Measurements from ENCODE around the gene COPS2. TPM values are rescaled to one million over a fixed set of nuclear protein-coding genes. Genes with fewer than 3 reads are reported as not detected.

Gene COPS2
- total RNA-seq, 1 donor from 2014 or later = 40.7 TPM

DNA sequence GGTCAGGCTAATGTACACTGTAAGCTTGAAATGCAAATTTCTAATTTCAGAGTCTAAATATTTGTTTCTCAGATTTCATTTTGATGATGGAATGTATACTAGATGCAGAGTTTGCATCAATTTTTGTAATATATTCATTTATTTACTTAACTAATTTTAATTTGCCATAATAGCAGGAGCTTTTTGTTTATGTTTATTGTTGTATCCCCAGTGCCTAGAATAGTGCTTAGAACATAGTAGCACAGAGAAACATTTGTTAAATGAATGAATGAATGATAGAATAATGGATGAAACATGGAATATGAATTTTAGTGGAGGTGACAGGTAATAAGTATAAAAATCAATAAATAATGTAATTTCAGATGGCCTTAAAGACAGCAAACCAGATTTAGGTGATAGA lies 9.5 kb upstream of the COPS2 start:
- no peak overlapping the region for H3K4me3 ChIP-seq (ENCODE audit: low read length in 3 of 3)
- H3K9me3 ChIP-seq (ENCODE audit: control insufficient read depth in 3 of 3, low read length in 3 of 3) = no peaks in the 10 kb centered on the region
- H3K4me1 ChIP-seq (ENCODE audit: control insufficient read depth in 3 of 3, insufficient read depth in 3 of 3, low read length in 3 of 3) = peaks cover 0 to 3% (median 2%) of the 10 kb centered on the region in 3 donors
- H3K9ac ChIP-seq (ENCODE audit: low read depth in 1 of 3, low read length in 3 of 3) = no peak overlapping the region
- peaks cover 0 to 6% (median 3%) of the 10 kb centered on the region in 3 donors for H3K36me3 ChIP-seq (ENCODE audit: control insufficient read depth in 3 of 3, insufficient read depth in 3 of 3, low read length in 3 of 3)
- no peaks in the 10 kb centered on the region for H3K27me3 ChIP-seq (ENCODE audit: control insufficient read depth in 3 of 3, insufficient read depth in 3 of 3, low read length in 3 of 3)
- H3K27ac ChIP-seq (ENCODE audit: low read depth, low read length) = no peak overlapping the region

DNA sequence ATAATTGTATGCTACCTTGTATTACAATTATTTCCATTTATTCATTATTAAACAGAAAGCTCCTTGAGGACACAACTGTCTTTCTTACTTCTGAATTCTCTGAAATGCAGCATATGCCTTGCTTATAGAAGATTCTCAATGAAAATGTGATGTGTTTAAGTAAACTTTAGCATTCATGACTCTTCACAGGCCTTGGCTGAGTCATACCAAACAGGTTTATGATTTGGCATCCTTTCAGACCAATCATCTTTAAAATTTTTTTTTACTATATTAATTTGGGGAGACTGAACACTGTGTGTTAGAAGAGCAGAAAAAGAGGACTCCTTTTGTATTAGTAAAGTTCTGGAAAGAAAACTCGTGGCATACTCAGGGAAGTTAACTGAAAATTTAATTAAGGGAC lies 8.3 kb upstream of the COPS2 start:
- no peaks in the 10 kb centered on the region for H3K9me3 ChIP-seq (ENCODE audit: control insufficient read depth in 3 of 3, low read length in 3 of 3)
- peaks cover 0 to 6% (median 3%) of the 10 kb centered on the region in 3 donors for H3K36me3 ChIP-seq (ENCODE audit: control insufficient read depth in 3 of 3, insufficient read depth in 3 of 3, low read length in 3 of 3)
- no peak overlapping the region for H3K9ac ChIP-seq (ENCODE audit: low read depth in 1 of 3, low read length in 3 of 3)
- no peaks in the 10 kb centered on the region for H3K27me3 ChIP-seq (ENCODE audit: control insufficient read depth in 3 of 3, insufficient read depth in 3 of 3, low read length in 3 of 3)
- no peak overlapping the region for H3K27ac ChIP-seq (ENCODE audit: low read depth, low read length)
- H3K4me1 ChIP-seq (ENCODE audit: control insufficient read depth in 3 of 3, insufficient read depth in 3 of 3, low read length in 3 of 3) = no peaks in the 10 kb centered on the region
- no peak overlapping the region for H3K4me3 ChIP-seq (ENCODE audit: low read length in 3 of 3)

DNA sequence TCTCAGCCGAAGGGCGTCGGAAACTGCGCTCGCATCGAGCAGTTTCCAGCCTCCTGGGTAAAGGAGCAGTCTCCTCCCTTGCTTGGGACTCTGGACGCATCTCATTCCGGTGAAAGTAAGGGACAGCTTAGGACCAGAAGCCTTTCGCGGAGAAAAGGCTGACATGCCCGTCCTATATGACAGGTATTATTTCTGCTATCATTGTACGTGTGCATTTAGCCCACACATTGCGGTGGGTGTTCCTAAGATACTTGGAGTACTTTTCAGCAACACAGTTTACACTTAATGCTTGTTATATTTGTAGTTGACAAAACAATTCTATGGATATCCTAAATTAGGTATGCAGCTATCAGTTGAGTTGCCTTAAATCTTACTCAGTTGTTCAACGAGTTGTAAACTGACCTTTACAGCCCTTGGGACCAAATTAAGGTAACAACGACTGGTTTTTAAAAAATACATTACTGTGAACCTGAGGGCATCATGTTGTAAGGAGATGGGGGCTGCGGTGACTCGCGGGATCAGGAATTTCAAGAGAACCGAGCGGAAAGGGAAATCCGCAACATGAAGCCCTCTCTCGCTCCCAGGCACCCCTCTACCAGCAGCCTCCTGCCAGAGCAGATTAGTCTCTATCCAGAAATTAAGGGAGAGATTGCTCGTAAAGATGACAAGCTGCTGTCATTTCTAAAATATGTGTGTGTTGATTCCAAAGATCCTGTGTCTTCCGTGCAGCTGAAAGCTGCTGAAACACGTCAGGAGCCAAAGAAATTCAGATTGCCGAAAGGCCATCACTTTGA lies 632 bp upstream of the COPS2 start:
- H3K4me1 ChIP-seq (ENCODE audit: control insufficient read depth in 3 of 3, insufficient read depth in 3 of 3, low read length in 3 of 3) = peaks cover 6 to 23% (median 19%) of the 10 kb centered on the region in 3 donors

DNA sequence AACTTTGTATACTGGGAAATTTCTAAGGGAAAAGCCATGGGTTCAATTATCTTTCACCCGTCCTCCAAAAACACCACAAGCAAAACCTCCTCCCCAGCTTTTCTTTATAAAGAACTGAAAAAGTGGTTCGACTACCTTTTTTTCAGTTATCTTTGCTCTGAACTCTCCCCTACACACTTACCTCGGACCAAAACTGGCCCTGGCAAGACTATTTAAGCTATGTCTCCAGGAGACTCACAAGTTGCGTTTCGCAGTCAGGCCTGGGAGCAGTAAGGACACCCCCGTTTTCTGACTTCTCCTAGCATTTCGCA lies 645 bp downstream of the COPS2 start:
- peak overlapping the region; percentile 96 to 98 (median 97) for H3K9ac ChIP-seq (ENCODE audit: low read depth in 1 of 3, low read length in 3 of 3)
- no peaks in the 10 kb centered on the region for H3K27me3 ChIP-seq (ENCODE audit: control insufficient read depth in 3 of 3, insufficient read depth in 3 of 3, low read length in 3 of 3)
- H3K9me3 ChIP-seq (ENCODE audit: control insufficient read depth in 3 of 3, low read length in 3 of 3) = no peaks in the 10 kb centered on the region
- H3K27ac ChIP-seq (ENCODE audit: low read depth, low read length) = peak overlapping the region; percentile 93
- peaks cover 6 to 23% (median 19%) of the 10 kb centered on the region in 3 donors for H3K4me1 ChIP-seq (ENCODE audit: control insufficient read depth in 3 of 3, insufficient read depth in 3 of 3, low read length in 3 of 3)
- no peaks in the 10 kb centered on the region for H3K36me3 ChIP-seq (ENCODE audit: control insufficient read depth in 3 of 3, insufficient read depth in 3 of 3, low read length in 3 of 3)
- H3K4me3 ChIP-seq (ENCODE audit: low read length in 3 of 3) = peak overlapping the region; percentile 80 to 100 (median 94)

More for the DNA sequence above, 632 bp upstream of the COPS2 start:
- no peaks in the 10 kb centered on the region for H3K36me3 ChIP-seq (ENCODE audit: control insufficient read depth in 3 of 3, insufficient read depth in 3 of 3, low read length in 3 of 3)
- H3K27me3 ChIP-seq (ENCODE audit: control insufficient read depth in 3 of 3, insufficient read depth in 3 of 3, low read length in 3 of 3) = no peaks in the 10 kb centered on the region
- H3K4me3 ChIP-seq (ENCODE audit: low read length in 3 of 3) = peak overlapping the region; percentile 80 to 100 (median 94)
- peak overlapping the region; percentile 32 for H3K27ac ChIP-seq (ENCODE audit: low read depth, low read length)
- H3K9ac ChIP-seq (ENCODE audit: low read depth in 1 of 3, low read length in 3 of 3) = peak overlapping the region; percentile 88 to 98 (median 97)
- H3K9me3 ChIP-seq (ENCODE audit: control insufficient read depth in 3 of 3, low read length in 3 of 3) = no peaks in the 10 kb centered on the region

DNA sequence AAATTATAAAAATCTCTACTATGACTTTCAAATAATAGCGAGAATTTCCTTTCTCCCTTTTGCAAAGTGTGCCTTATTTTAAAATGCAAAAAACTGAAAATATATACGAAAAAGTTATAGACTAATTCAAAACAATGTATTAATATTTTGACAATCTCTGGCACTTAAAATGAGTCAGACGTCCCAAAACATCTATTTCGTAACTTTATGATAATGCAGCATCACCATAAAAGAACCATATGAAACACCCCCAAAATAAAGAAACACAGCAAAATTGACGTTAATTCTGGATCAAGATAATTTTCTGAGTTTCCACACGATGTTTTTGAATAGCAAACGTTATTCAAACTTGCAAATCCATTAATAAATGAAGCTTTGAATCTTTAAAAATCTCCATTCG lies 1.0 kb downstream of the COPS2 start:
- Histone ChIP-seq H3K27me3 (ENCODE audit: control insufficient read depth in 3 of 3, insufficient read depth in 3 of 3, low read length in 3 of 3) (no peaks in the 10 kb centered on the region), H3K4me1 (ENCODE audit: control insufficient read depth in 3 of 3, insufficient read depth in 3 of 3, low read length in 3 of 3) (peaks cover 6 to 23% (median 19%) of the 10 kb centered on the region in 3 donors), H3K9ac (ENCODE audit: low read depth in 1 of 3, low read length in 3 of 3) (peak overlapping the region; percentile 96 to 98 (median 97)), H3K9me3 (ENCODE audit: control insufficient read depth in 3 of 3, low read length in 3 of 3) (no peaks in the 10 kb centered on the region), H3K36me3 (ENCODE audit: control insufficient read depth in 3 of 3, insufficient read depth in 3 of 3, low read length in 3 of 3) (no peaks in the 10 kb centered on the region), H3K4me3 (ENCODE audit: low read length in 3 of 3) (peak overlapping the region; percentile 80 to 100 (median 94)), H3K27ac (ENCODE audit: low read depth, low read length) (peak overlapping the region; percentile 93)

DNA sequence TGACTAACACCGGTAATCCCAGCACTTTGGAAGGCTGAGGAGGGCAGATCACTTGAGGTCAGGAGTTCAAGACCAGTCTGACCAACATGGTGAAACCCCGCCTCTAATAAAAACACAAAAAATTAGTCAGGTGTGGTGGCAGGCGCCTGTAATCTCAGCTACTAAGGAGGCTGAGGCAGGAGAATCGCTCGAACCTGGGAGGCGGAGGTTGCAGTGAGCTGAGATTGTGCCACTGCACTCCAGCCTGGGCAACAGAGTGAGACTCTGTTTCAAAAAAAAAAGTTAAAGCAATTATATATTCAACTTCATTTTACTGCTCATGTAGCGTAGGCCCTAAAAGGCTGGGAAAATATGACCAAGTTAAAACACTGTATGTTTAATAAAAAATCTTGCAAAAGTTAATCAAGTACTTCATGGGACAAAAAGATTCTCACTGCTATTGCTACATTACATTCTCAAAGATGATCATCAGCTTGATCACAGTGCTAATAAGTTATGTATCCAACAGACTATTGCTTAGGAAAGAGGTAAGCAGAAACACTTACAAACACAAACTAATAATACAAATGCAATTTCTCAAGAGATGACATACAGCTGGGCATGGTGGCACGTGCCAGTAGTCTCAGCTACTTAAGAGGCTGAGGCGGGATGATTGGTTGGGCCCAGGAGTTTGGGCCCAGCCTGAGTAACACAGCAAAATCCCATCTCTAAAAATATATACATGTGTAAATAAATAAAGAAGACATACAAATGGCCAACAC lies 2.7 kb downstream of the COPS2 start:
- no peaks in the 10 kb centered on the region for H3K9me3 ChIP-seq (ENCODE audit: control insufficient read depth in 3 of 3, low read length in 3 of 3)
- no peak overlapping the region for H3K27ac ChIP-seq (ENCODE audit: low read depth, low read length)
- no peaks in the 10 kb centered on the region for H3K36me3 ChIP-seq (ENCODE audit: control insufficient read depth in 3 of 3, insufficient read depth in 3 of 3, low read length in 3 of 3)
- H3K4me3 ChIP-seq (ENCODE audit: low read length in 3 of 3) = no peak overlapping the region
- peaks cover 6 to 23% (median 16%) of the 10 kb centered on the region in 3 donors for H3K4me1 ChIP-seq (ENCODE audit: control insufficient read depth in 3 of 3, insufficient read depth in 3 of 3, low read length in 3 of 3)
- no peaks in the 10 kb centered on the region for H3K27me3 ChIP-seq (ENCODE audit: control insufficient read depth in 3 of 3, insufficient read depth in 3 of 3, low read length in 3 of 3)
- no peak overlapping the region for H3K9ac ChIP-seq (ENCODE audit: low read depth in 1 of 3, low read length in 3 of 3)

DNA sequence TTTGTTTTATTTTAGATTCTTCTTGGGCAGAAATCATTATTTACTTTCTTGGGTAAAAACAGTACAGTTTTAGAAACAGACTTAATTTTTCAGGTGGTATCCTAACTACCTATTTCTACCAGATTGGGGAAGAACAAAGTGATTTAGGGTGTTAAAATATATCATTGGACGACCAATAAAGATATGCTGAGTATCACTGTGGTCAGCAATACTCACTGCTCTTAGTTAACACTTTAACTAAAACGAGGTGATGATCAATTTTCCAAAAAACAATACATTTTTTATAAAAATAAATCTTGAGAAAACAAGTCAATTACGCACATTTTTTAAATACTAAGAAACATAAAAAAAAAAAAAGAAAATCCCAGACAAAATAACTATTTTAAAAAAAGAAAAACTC lies 3.6 kb downstream of the COPS2 start:
- Histone ChIP-seq H3K9ac (ENCODE audit: low read depth in 1 of 3, low read length in 3 of 3) (no peak overlapping the region), H3K4me1 (ENCODE audit: control insufficient read depth in 3 of 3, insufficient read depth in 3 of 3, low read length in 3 of 3) (peaks cover 6 to 21% (median 13%) of the 10 kb centered on the region in 3 donors), H3K27me3 (ENCODE audit: control insufficient read depth in 3 of 3, insufficient read depth in 3 of 3, low read length in 3 of 3) (no peaks in the 10 kb centered on the region), H3K27ac (ENCODE audit: low read depth, low read length) (no peak overlapping the region), H3K9me3 (ENCODE audit: control insufficient read depth in 3 of 3, low read length in 3 of 3) (no peaks in the 10 kb centered on the region), H3K36me3 (ENCODE audit: control insufficient read depth in 3 of 3, insufficient read depth in 3 of 3, low read length in 3 of 3) (no peaks in the 10 kb centered on the region), H3K4me3 (ENCODE audit: low read length in 3 of 3) (no peak overlapping the region)

DNA sequence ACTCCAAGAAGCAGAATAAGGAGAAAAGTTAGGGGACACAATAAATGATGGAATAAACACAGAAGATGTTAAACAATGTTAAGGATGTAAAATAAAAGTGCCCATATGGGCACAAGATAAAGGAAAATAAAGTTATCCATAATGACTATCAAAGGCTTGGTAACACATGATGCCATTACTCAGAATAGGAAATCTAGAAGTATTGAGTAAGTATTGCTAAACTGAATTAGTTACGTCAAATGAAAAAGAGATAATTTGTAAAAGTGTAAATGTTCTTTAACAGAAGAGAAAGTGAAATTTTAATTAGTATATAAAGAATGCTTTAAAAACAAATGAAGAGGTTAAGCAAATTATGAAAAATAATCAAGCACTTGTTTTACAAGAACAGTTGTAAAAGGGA lies 6.7 kb downstream of the COPS2 start:
- Histone ChIP-seq H3K9ac (ENCODE audit: low read depth in 1 of 3, low read length in 3 of 3) (no peak overlapping the region), H3K27me3 (ENCODE audit: control insufficient read depth in 3 of 3, insufficient read depth in 3 of 3, low read length in 3 of 3) (no peaks in the 10 kb centered on the region), H3K9me3 (ENCODE audit: control insufficient read depth in 3 of 3, low read length in 3 of 3) (no peaks in the 10 kb centered on the region), H3K4me1 (ENCODE audit: control insufficient read depth in 3 of 3, insufficient read depth in 3 of 3, low read length in 3 of 3) (peaks cover 3 to 4% (median 4%) of the 10 kb centered on the region in 3 donors), H3K27ac (ENCODE audit: low read depth, low read length) (no peak overlapping the region), H3K36me3 (ENCODE audit: control insufficient read depth in 3 of 3, insufficient read depth in 3 of 3, low read length in 3 of 3) (peaks cover 0 to 2% (median 0%) of the 10 kb centered on the region in 3 donors), H3K4me3 (ENCODE audit: low read length in 3 of 3) (no peak overlapping the region)

DNA sequence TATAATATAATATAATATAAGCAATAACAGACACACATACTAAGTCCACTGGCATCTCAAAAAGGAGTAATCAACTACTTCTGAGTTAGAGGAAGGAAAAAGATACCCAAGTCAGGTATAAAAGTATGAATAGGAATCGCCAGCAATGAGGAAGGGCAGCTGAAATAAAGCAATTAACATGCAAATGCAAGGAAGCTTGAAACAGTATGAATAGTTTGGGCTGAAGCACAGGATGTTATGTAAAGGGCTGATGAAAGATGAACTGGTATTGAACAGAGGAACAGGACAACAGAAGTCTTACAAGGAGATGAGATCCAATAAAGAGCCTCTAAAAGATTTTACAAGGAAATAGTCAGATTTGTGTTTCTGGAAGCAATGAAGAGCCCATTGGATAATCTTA lies 7.1 kb downstream of the COPS2 start:
- no peaks in the 10 kb centered on the region for H3K27me3 ChIP-seq (ENCODE audit: control insufficient read depth in 3 of 3, insufficient read depth in 3 of 3, low read length in 3 of 3)
- H3K27ac ChIP-seq (ENCODE audit: low read depth, low read length) = no peak overlapping the region
- H3K9me3 ChIP-seq (ENCODE audit: control insufficient read depth in 3 of 3, low read length in 3 of 3) = no peaks in the 10 kb centered on the region
- no peak overlapping the region for H3K4me3 ChIP-seq (ENCODE audit: low read length in 3 of 3)
- no peaks in the 10 kb centered on the region for H3K4me1 ChIP-seq (ENCODE audit: control insufficient read depth in 3 of 3, insufficient read depth in 3 of 3, low read length in 3 of 3)
- H3K36me3 ChIP-seq (ENCODE audit: control insufficient read depth in 3 of 3, insufficient read depth in 3 of 3, low read length in 3 of 3) = peaks cover 2 to 3% (median 3%) of the 10 kb centered on the region in 3 donors
- no peak overlapping the region for H3K9ac ChIP-seq (ENCODE audit: low read depth in 1 of 3, low read length in 3 of 3)
